ENCODE measurements around the gene OR10AD1.

OR10AD1 gene

GRCh38 chr12:48165089-48165981 is 37.8 kb downstream of the OR10AD1 start:
- no peak for TF ChIP-seq FOXP2 (optimal IDR thresholded peaks at IDR 0.05; ENCODE audit: borderline replicate concordance, extremely low read depth, extremely low read length, insufficient read depth)
- TF ChIP-seq SIN3A (IDR thresholded peaks at IDR 0.05; ENCODE audit: borderline replicate concordance, insufficient read depth, low read length) = no peak
- TF ChIP-seq REST (IDR thresholded peaks at IDR 0.05; ENCODE audit: insufficient read depth in 1 of 2, low read depth in 2 of 2, low read length in 2 of 2) = no peak
- no peak for TF ChIP-seq POLR2AphosphoS5 (IDR thresholded peaks at IDR 0.05; ENCODE audit: low read depth, low read length)
- TF ChIP-seq TAF1 (IDR thresholded peaks at IDR 0.05; ENCODE audit: borderline replicate concordance, insufficient read depth, low read length) = no peak

GRCh38 chr12:48164451-48164850 is 38.6 kb downstream of the OR10AD1 start:
- TF ChIP-seq POLR2AphosphoS5 (IDR thresholded peaks at IDR 0.05; ENCODE audit: low read depth, low read length) (no peak), REST (IDR thresholded peaks at IDR 0.05; ENCODE audit: insufficient read depth in 1 of 2, low read depth in 2 of 2, low read length in 2 of 2) (no peak), SIN3A (IDR thresholded peaks at IDR 0.05; ENCODE audit: borderline replicate concordance, insufficient read depth, low read length) (no peak), TAF1 (IDR thresholded peaks at IDR 0.05; ENCODE audit: borderline replicate concordance, insufficient read depth, low read length) (no peak), FOXP2 (optimal IDR thresholded peaks at IDR 0.05; ENCODE audit: borderline replicate concordance, extremely low read depth, extremely low read length, insufficient read depth) (no peak)

DNA sequence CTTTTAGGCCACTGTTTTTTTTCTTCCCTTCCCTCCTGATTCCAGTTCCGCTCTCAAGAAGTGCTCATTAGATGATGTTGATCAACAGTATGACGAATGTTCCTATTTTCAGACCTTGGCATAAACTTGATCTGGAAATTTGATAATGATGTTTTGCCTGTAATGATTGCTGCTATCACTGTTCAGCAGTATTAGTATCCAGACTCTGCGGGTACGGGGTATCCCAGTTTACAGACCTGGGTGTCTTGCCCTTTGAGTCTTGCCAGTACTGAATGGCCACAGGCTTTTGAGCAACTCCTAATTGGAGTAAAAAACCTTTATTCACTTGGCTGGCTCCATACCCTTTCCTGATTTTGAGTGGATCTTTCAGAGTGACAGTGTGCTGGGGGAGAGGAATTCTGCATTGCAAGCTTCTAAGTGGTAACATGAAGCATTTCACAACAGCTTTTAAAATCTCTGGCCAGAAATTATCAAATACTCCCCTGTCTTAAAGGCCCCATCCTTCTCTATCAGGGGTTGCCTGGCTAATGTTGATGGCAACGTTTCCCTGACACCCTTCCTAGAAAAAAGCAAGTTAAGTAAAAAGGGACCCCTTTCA is 39.8 kb downstream of the OR10AD1 start:
- TF ChIP-seq TAF1 (IDR thresholded peaks at IDR 0.05; ENCODE audit: borderline replicate concordance, insufficient read depth, low read length) (no peak), FOXP2 (optimal IDR thresholded peaks at IDR 0.05; ENCODE audit: borderline replicate concordance, extremely low read depth, extremely low read length, insufficient read depth) (no peak), POLR2AphosphoS5 (IDR thresholded peaks at IDR 0.05; ENCODE audit: low read depth, low read length) (no peak), REST (IDR thresholded peaks at IDR 0.05; ENCODE audit: insufficient read depth in 1 of 2, low read depth in 2 of 2, low read length in 2 of 2) (no peak), SIN3A (IDR thresholded peaks at IDR 0.05; ENCODE audit: borderline replicate concordance, insufficient read depth, low read length) (no peak)

DNA sequence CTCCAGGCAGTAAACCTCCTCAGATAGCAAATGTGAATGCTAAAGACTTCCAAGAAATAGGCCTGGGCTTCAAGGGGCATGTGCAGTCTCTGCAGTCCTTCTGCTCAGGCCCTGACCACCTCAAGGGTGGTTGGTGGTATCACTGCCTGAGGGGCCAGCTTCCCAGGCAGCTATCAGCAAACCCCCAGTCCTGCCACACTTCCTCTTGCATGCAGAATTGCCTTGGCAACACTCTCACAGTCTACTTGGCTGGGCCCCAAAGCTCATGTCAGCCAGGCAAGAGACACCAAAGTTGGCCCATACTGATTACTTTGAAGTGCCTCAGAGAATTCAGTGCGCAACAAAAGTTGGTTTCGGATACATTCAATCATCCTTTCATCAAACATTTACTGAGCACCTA is 42.3 kb downstream of the OR10AD1 start:
- no peak for TF ChIP-seq TAF1 (IDR thresholded peaks at IDR 0.05; ENCODE audit: borderline replicate concordance, insufficient read depth, low read length)
- no peak for TF ChIP-seq REST (IDR thresholded peaks at IDR 0.05; ENCODE audit: insufficient read depth in 1 of 2, low read depth in 2 of 2, low read length in 2 of 2)
- no peak for TF ChIP-seq POLR2AphosphoS5 (IDR thresholded peaks at IDR 0.05; ENCODE audit: low read depth, low read length)
- TF ChIP-seq FOXP2 (optimal IDR thresholded peaks at IDR 0.05; ENCODE audit: borderline replicate concordance, extremely low read depth, extremely low read length, insufficient read depth) = no peak
- no peak for TF ChIP-seq SIN3A (IDR thresholded peaks at IDR 0.05; ENCODE audit: borderline replicate concordance, insufficient read depth, low read length)

Measured in PFSK-1 (cell line).